ENCODE measurements around the gene ID1. TPM values are rescaled to one million over a fixed set of nuclear protein-coding genes. Genes with fewer than 3 reads are reported as not detected.

ID1 gene
- total and polyA plus RNA-seq, 8 donors = 9.5 to 64.7 (median 18.8) TPM

- Histone ChIP-seq H3K4me3 (no peak overlapping the region), H3K27ac (no peak overlapping the region), H3K27me3 (no peaks in the 10 kb centered on the region), H3K36me3 (no peaks in the 10 kb centered on the region), H3K9me3 (no peaks in the 10 kb centered on the region), H3K4me1 (no peaks in the 10 kb centered on the region)
- intact Hi-C loops (cut with DNase I) = no loop called here
- TF ChIP-seq CTCF (IDR thresholded peaks at IDR 0.05) = no peak
- no peak for DNase-seq
- ATAC-seq = no peak
- 88 to 97% methylated on average over 2 of the region's 2 CpGs for WGBS, 2 donors
- no peak for FAIRE-seq
Observed at GRCh38 chr20:31597481-31597855, 7.6 kb upstream of the ID1 start.

- no peak overlapping the region for H3K4me3 ChIP-seq
- no peaks in the 10 kb centered on the region for H3K36me3 ChIP-seq
- H3K27me3 ChIP-seq = no peaks in the 10 kb centered on the region
- TF ChIP-seq CTCF (IDR thresholded peaks at IDR 0.05) = no peak
- 86 to 91% methylated on average over 4 of the region's 4 CpGs for WGBS, 2 donors
- intact Hi-C loops (cut with DNase I) = no loop called here
- no peaks in the 10 kb centered on the region for H3K9me3 ChIP-seq
- FAIRE-seq (no peak), DNase-seq (no peak), ATAC-seq (no peak)
- H3K27ac ChIP-seq = no peak overlapping the region
- peaks cover 3 to 6% (median 4%) of the 10 kb centered on the region in 3 donors for H3K4me1 ChIP-seq
Observed at GRCh38 chr20:31602431-31602778, 2.7 kb upstream of the ID1 start.

- H3K9me3 ChIP-seq = no peaks in the 10 kb centered on the region
- no peak for TF ChIP-seq CTCF (IDR thresholded peaks at IDR 0.05)
- DNase-seq (no peak), ATAC-seq (no peak), FAIRE-seq (no peak)
- H3K36me3 ChIP-seq = no peaks in the 10 kb centered on the region
- H3K4me3 ChIP-seq = no peak overlapping the region
- H3K27me3 ChIP-seq = no peaks in the 10 kb centered on the region
- no peak overlapping the region for H3K27ac ChIP-seq
- WGBS, 2 donors = 67 to 75% methylated on average over 17 of the region's 17 CpGs
- peaks cover 3 to 9% (median 4%) of the 10 kb centered on the region in 3 donors for H3K4me1 ChIP-seq
- intact Hi-C loops (cut with DNase I) = no loop called here
Observed at GRCh38 chr20:31602779-31603441, 2.2 kb upstream of the ID1 start.

GRCh38 chr20:31603822-31604566, 1.1 kb upstream of the ID1 start:
- ATAC-seq = peak; percentile 82 to 84 (median 84)

More at GRCh38 chr20:31603822-31604566, 1.1 kb upstream of the ID1 start:
- Histone ChIP-seq H3K27me3 (no peaks in the 10 kb centered on the region), H3K9me3 (no peaks in the 10 kb centered on the region), H3K4me1 (peaks cover 3 to 19% (median 4%) of the 10 kb centered on the region in 3 donors), H3K4me3 (peak overlapping the region in 3 of 4 donors; percentile 40 to 75 (median 61)), H3K36me3 (no peaks in the 10 kb centered on the region), H3K27ac (peak overlapping the region; percentile 10 to 78 (median 72))
- TF ChIP-seq CTCF (IDR thresholded peaks at IDR 0.05) = no peak
- FAIRE-seq (no peak), DNase-seq (peak; percentile 91 to 97 (median 95))
- 9 to 10% methylated on average over 42 to 43 of the region's 43 CpGs for WGBS, 2 donors
- intact Hi-C loops (cut with DNase I) = no loop called here

Data from pancreas (tissue), 10 donors.